Esophagus mucosa (tissue), 1 donor: ENCODE data around the gene ADAM10. TPM values are rescaled to one million over a fixed set of nuclear protein-coding genes. Genes with fewer than 3 reads are reported as not detected.

ENCODE experiments used
- ATAC-seq: fragments of 200-7000 bp; cut with Tn5 transposase; one replicate; pipeline ENCODE4 v1.9.1; 2020
- total RNA-seq: library from RNA; stranded (reverse); gene quantifications from one replicate; pipeline ENCODE4 v1.2.4, GENCODE V29; 2023
- donor health status: DM: yes; HTN: yes; CAD: no.

Gene ADAM10
- total RNA-seq, 1 donor from 2014 or later: 79.3 TPM

- ATAC-seq: no peak
Observed at GRCh38 chr15:58755350-58755749, 5.8 kb upstream of the ADAM10 start.

- ATAC-seq: no peak
Observed at GRCh38 chr15:58752716-58753115, 3.2 kb upstream of the ADAM10 start.

GRCh38 chr15:58748852-58749531, 515 bp downstream of the ADAM10 start:
- peak; percentile 44 for ATAC-seq

GRCh38 chr15:58748040-58748851, 1.3 kb downstream of the ADAM10 start:
- no peak for ATAC-seq

GRCh38 chr15:58746174-58746573, 3.3 kb downstream of the ADAM10 start:
- ATAC-seq: no peak

- ATAC-seq: no peak
Observed at GRCh38 chr15:58742819-58743502, 6.5 kb downstream of the ADAM10 start.

- peak; percentile 38 for ATAC-seq
Observed at GRCh38 chr15:58742022-58742813, 7.3 kb downstream of the ADAM10 start.

- ATAC-seq: no peak
Observed at GRCh38 chr15:58741032-58741431, 8.5 kb downstream of the ADAM10 start.

GRCh38 chr15:58740436-58740835, 9.1 kb downstream of the ADAM10 start:
- ATAC-seq: no peak

- ATAC-seq: peak; percentile 77
Observed at GRCh38 chr15:58738046-58738707, 11.3 kb downstream of the ADAM10 start.

GRCh38 chr15:58737298-58737697, 12.2 kb downstream of the ADAM10 start:
- ATAC-seq: no peak

- ATAC-seq: no peak
Observed at GRCh38 chr15:58736018-58736643, 13.4 kb downstream of the ADAM10 start.

- ATAC-seq: peak; percentile 46
Observed at GRCh38 chr15:58734859-58735258, 14.6 kb downstream of the ADAM10 start.

- no peak for ATAC-seq
Observed at GRCh38 chr15:58732625-58733363, 16.7 kb downstream of the ADAM10 start.

GRCh38 chr15:58731756-58732535, 17.6 kb downstream of the ADAM10 start:
- peak; percentile 77 for ATAC-seq

GRCh38 chr15:58726867-58727266, 22.6 kb downstream of the ADAM10 start:
- ATAC-seq: no peak

GRCh38 chr15:58724466-58724865, 25.0 kb downstream of the ADAM10 start:
- no peak for ATAC-seq

GRCh38 chr15:58717357-58717756, 32.1 kb downstream of the ADAM10 start:
- ATAC-seq: no peak

- no peak for ATAC-seq
Observed at GRCh38 chr15:58716027-58716426, 33.5 kb downstream of the ADAM10 start.
